Choroid plexus epithelial cell (primary cell): ENCODE data around the gene RPAP2.

ENCODE experiments used
- DNase-seq: peaks from one replicate; pipeline ENCODE4 v3.0.0-alpha.2; 2010; ENCODE audit warnings: low read depth
- H3K4me3 ChIP-seq: 2 replicates; pipeline ENCODE4 v1.5.1; 2011; ENCODE audit warnings: low read depth, mild to moderate bottlenecking, control low read depth, low read length, moderate library complexity
- TF ChIP-seq, protein P1 (sequence below): conservative IDR thresholded peaks from 2 replicates; pipeline ENCODE4 v1.5.1; 2011; ENCODE audit warnings: low read depth, mild to moderate bottlenecking, control low read depth, inconsistent platforms, low read length, moderate library complexity

Gene RPAP2

DNA sequence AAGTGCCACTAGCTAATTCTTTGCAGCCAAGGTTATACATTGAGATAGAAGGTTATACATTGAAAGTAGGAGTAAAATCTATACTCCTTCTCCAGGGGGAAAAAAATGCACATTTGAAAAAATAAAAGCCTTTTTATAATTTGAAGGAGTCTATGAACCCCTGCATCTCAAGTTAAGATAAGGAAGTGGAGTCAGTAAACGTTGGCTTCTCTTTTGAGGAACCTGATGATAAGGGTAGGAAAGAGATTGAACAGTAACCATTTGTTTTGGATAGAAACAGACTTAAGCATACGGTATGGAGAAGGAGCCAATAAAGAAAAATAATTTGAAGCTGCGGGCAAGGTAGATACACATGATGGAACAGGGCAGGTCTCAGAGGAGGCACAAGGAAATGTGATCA is 64.1 kb downstream of the RPAP2 start:
- H3K4me3 ChIP-seq: no peak overlapping the region
- DNase-seq: no peak
- TF ChIP-seq, protein P1, sequence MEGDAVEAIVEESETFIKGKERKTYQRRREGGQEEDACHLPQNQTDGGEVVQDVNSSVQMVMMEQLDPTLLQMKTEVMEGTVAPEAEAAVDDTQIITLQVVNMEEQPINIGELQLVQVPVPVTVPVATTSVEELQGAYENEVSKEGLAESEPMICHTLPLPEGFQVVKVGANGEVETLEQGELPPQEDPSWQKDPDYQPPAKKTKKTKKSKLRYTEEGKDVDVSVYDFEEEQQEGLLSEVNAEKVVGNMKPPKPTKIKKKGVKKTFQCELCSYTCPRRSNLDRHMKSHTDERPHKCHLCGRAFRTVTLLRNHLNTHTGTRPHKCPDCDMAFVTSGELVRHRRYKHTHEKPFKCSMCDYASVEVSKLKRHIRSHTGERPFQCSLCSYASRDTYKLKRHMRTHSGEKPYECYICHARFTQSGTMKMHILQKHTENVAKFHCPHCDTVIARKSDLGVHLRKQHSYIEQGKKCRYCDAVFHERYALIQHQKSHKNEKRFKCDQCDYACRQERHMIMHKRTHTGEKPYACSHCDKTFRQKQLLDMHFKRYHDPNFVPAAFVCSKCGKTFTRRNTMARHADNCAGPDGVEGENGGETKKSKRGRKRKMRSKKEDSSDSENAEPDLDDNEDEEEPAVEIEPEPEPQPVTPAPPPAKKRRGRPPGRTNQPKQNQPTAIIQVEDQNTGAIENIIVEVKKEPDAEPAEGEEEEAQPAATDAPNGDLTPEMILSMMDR: no peak

GRCh38 chr1:92363401-92363800 is 64.5 kb downstream of the RPAP2 start:
- no peak for DNase-seq
- no peak overlapping the region for H3K4me3 ChIP-seq
- TF ChIP-seq, protein P1: no peak

- DNase-seq: no peak
- TF ChIP-seq, protein P1: no peak
- H3K4me3 ChIP-seq: no peak overlapping the region
Observed at GRCh38 chr1:92365378-92366039, 66.7 kb downstream of the RPAP2 start.

GRCh38 chr1:92366040-92366395 is 67.2 kb downstream of the RPAP2 start:
- TF ChIP-seq, protein P1: no peak
- no peak overlapping the region for H3K4me3 ChIP-seq
- no peak for DNase-seq

DNA sequence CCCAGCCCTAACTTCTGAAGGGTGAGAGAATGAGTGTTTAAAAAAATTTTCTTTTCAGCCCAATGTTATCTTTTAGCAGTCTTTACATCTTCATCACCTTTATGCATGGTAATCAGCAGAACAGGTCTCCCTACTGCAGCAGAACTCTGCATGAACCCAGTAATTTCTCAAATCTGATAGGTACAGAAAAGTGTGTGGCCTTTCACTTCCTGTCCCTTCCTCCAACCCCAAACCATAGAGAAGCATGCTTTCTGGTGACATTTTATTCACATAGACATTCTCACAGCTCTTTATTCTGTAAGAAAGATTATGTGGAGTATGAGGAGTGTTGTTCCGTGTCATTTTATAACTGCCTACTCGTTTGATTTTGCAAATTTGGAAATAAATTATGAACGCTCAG is 68.6 kb downstream of the RPAP2 start:
- H3K4me3 ChIP-seq: no peak overlapping the region
- no peak for DNase-seq
- TF ChIP-seq, protein P1: no peak

- TF ChIP-seq, protein P1: no peak
- DNase-seq: no peak
- H3K4me3 ChIP-seq: no peak overlapping the region
Observed at GRCh38 chr1:92372164-92372563, 73.3 kb downstream of the RPAP2 start.

DNA sequence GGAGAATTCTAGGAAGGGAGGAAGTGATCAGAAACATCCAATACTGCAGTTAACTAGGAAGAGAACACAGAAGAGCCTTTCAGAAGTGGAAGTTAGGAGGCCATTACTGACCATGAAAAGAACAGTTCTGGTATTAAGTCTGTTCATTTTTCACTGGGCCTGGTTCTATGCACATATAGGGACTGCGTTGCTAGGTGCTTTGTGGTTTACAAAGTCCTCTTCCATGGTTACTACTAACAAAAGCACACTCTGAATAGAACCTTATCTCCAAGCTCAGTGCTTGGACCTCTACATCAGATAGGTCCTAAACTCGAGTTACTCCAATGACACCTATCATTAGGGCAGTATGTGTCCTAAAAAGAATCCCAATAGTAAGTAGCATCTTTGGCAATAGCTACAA is 75.4 kb downstream of the RPAP2 start:
- TF ChIP-seq, protein P1: no peak
- H3K4me3 ChIP-seq: no peak overlapping the region
- DNase-seq: no peak
